ENCODE results near the gene DEFB123.
A peak's percentile ranks its signal among the peaks of the same experiment; 100 is the strongest.
"Not testable (repeated sequence)": the region's sequence is repeated elsewhere in the genome, so short reads cannot be mapped to it uniquely, and the experiment has no call there.

The DEFB123 gene

DNA sequence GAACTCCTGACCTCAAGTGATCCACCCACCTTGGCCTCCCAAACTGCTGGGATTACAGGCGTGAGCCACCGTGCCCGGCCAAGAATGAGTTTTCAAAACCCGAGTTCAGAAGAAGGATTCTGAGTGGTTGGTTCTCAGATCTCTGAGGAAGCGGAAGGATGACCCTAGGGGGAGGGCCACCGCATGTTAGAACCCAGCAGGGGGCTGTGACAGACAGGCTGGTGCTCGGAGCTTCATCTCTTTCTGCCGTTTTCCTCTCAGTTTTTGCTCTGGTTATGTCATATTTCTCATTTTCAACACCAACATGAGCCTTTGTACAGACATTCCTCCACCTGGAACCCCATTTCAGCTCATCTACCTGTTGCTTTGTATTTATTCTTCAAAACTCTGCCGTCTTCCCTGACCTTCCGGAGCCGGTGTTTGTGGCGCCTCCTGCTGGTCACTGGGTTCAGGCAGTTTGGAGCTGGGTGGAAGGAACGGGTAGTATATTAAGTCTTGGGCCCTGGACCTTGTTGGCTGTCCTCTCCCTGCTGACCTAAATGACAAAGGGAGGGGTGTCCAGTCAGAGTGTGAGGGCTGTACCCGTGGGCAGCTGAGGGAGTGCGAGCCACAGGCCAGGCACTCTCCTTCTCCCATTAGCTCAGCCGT lies at the start of gene DEFB123:
Gene DEFB123 (plus strand): TSS at position 621 of the 648 bp plus-strand sequence. CDS start 67 bp downstream, outside the sequence.
- DNase-seq = no peak

- no peak for DNase-seq
Observed at GRCh38 chr20:31392836-31393235, 47.6 kb upstream of the DEFB123 start.

DNA sequence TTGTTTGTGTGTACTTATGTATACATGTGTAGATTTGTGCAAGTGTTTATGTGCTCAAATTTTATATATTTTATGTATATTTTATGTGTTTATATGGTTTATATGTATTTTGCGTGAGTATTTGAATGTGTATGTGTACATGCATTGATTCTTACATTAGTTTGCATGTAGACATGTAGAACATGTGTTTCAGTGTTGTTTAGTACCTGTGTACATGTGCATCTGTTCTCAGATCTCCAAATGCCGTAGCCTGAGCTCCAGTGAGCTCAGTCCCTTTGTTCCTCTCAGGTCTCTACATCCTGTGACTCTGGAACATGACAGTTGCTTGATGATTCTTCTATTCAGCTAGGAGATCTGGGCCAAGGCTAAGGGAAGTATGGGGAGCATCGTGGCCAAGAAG lies 45.5 kb upstream of the DEFB123 start:
- no peak for DNase-seq

DNA sequence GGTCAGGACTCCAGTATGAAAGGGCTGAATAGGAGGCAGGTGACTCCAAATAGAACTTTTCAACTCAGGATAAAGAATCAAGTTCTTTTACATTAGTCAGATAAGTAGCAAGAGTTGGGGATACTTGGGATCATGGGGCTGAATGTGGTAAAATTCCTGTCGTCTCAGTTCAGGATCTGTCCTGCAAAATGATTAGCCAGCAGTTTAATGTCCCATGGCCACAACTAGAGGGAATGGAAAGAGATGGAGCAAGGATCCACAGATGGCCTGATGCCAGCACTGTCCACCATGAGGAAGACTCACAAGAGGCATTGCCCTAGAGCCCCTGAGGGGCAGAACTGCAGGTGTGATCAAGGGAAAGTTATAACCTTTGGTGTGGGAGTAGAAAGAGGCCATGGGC lies 36.5 kb upstream of the DEFB123 start:
- DNase-seq = no peak

DNA sequence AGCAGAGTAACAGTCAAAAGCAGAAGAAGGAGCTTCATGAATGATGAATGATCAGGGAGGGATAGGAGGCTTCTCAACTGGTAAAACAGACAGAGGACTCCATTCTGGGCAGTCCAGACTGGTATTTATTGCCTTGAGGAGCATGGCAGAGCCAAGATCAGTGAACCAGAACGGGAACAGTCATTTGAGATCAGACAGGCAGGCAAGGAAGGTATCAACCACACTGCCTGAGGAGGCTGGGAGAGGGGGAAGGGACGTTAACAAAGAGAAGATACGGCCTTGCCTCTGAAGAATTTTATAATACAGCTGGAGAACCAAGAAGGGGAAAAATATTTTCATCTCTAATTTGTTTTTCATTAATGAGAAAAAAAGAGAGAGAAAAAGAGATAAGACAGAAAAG lies 34.3 kb upstream of the DEFB123 start, which contains the start of gene DEFB121:
Gene DEFB121 (minus strand): TSS at position 101 of the 400 bp plus-strand sequence. CDS start 63 bp downstream, at position 38.
- DNase-seq = no peak

DNA sequence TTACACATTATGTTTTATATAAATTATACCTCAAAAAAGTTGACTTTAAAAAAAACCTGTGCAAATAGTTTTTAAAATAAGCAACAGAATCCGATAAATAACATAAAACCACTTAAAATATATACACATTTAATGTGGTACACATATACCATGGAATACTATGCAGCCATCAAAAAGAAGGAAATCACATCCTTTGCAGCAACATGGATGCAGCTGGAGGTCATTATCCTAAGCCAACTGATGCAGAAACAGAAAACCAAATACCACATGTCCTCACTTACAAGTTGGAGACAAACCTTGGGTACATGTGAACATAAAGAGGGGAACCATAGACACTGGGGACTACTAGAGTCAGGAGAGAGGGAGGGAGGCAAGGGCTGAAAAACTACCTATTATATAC lies 30.4 kb upstream of the DEFB123 start:
- DNase-seq = no peak

GRCh38 chr20:31414381-31414780 lies 26.1 kb upstream of the DEFB123 start:
- no peak for DNase-seq

DNA sequence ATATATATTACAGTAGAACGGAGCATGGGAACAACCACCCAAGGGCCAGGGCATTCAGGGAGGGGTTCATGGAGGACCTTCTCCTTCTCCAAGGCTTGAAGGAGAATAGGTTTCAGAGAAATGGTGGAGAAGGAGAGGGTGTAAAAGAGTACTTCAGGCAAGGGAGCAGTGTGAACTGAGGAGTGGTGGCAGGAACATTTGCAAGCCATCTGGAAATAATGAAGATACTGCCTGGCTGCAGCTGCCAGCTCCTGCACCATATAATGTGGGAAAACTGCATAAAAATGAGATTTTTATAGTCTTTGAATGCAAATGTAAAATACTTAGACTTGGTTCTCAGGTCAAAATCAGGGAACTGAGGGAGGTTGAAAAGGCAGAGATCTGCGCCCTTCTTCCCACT lies 24.8 kb upstream of the DEFB123 start:
- no peak for DNase-seq

DNA sequence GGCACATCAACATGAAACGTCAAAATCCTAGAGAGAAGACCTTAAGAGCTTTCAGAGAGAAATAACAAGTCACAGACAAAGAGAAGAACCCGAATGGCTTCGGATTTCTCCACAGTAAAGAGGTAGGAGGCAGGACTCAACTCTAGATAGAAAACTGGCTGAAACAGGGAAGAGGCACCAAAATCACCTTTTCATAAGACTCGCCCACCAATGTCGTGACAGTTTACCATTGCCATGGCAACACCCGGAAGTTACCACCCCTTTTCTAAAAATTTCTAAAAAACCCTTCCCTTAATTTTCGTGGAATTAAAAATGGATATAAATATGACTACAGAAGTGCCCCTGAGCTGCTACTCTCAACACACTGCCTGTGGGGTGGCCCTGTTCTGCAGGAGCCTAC lies 22.1 kb upstream of the DEFB123 start:
- no peak for DNase-seq

GRCh38 chr20:31425797-31426196 lies 14.6 kb upstream of the DEFB123 start:
- no peak for DNase-seq

DNA sequence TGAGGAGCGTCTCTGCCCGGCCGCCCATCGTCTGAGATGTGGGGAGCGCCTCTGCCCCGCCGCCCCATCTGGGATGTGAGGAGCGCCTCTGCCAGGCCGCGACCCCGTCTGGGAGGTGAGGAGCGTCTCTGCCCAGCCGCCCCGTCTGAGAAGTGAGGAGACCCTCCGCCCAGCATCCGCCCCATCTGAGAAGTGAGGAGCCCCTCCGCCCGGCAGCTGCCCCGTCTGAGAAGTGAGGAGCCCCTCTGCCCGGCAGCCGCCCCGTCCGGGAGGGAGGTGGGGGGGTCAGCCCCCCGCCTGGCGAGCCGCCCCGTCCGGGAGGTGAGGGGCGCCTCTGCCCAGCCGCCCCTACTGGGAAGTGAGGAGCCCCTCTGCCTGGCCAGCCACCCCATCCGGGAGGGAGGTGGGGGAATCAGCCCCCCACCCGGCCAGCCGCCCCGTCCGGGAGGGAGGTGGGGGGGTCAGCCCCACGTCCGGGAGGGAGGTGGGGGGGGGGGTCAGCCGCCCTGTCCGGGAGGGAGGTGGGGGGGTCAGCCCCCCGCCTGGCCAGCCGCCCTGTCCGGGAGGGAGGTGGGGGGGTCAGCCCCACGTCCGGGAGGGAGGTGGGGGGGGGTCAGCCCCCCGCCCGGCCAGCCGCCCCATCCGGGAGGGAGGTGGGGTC lies 13.4 kb upstream of the DEFB123 start:
- DNase-seq = not testable (repeated sequence)

DNA sequence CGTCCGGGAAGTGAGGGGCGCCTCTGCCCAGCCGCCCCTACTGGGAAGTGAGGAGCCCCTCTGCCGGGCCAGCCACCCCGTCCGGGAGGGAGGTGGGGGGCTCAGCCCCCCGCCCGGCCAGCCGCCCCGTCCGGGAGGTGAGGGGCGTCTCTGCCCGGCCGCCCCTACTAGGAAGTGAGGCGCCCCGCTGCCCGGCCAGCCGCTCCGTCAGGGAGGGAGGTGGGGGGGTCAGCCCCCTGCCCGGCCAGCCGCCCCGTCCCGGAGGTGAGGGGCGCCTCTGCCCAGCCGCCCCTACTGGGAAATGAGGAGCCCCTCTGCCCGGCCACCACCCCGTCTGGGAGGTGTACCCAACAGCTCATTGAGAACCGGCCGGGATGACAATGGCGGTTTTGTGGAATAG lies 12.9 kb upstream of the DEFB123 start:
- not testable (repeated sequence) for DNase-seq

GRCh38 chr20:31430568-31431115 lies 9.8 kb upstream of the DEFB123 start:
- no peak for DNase-seq

DNA sequence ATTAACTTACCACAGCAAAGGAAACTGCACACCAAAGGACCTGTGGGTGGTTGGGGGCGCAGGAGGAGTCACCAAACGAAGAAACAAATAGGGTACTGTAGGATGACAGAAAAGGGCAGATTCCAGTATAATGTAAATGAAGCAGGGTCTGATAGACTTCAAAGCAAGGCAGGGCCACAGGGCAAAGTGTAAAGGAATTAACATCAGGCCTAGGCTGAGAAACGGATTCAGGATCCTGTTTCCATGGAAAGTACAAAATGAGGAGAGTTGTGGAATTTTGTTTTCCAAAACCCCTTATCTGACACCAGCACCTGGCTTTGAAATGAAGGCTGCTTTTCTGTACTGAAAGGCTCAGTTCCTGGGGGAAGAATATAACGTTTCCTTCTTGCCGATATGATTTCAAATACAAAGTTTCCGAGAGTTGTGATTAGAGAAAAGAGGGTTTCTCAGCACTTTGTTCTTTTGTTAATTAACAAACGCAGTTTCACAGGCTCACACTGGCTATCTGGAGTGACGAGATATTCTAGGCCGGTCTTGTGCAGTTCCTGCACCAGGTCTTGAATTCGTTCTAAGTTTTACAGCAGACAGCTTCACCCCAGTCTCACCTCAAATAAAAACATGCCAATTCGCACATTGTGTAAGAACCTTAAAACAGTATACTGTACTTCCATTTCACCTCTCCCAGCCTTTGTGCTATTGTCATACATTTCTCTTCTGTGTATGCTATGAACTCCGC lies 5.8 kb downstream of the DEFB123 start:
- DNase-seq = no peak

DNA sequence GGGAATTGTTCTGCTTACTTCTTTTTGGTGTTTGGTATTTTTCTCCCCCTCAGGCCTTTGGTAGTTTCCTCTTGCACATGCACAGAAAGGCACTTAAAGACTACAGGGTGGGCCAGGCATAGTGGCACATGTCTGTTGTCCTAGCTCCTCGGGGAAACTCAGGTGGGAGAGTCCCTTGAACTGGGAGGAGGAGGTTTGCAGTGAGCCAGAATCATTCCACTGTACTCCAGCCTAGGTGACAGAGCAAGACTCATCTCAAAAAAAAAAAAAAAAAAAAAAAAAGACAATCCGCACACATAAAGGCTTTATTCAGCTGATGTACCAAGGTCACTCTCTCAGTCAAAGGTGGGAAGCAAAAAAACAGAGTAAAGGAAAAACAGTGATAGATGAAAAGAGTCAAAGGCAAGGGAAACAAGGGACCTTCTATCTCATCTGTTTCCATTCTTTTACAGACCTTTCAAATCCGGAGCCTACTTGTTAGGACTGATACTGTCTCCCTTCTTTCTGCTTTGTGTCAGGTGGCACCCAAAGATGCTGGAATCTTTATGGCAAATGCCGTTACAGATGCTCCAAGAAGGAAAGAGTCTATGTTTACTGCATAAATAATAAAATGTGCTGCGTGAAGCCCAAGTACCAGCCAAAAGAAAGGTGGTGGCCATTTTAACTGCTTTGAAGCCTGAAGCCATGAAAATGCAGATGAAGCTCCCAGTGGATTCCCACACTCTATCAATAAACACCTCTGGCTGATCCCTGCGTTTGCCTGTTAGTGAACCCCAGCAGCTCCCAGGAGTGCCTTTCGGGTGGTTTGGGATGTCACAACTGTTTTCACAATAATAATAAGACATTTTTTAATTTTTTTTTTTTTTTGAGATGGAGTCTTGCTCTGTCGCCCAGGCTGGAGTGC lies 9.3 kb downstream of the DEFB123 start:
- no peak for DNase-seq

GRCh38 chr20:31452575-31452974 lies 12.1 kb downstream of the DEFB123 start:
- DNase-seq = no peak

- DNase-seq = no peak
Observed at GRCh38 chr20:31454361-31454760, 13.9 kb downstream of the DEFB123 start.

- not testable (repeated sequence) for DNase-seq
Observed at GRCh38 chr20:31470946-31471345, 30.5 kb downstream of the DEFB123 start.

DNA sequence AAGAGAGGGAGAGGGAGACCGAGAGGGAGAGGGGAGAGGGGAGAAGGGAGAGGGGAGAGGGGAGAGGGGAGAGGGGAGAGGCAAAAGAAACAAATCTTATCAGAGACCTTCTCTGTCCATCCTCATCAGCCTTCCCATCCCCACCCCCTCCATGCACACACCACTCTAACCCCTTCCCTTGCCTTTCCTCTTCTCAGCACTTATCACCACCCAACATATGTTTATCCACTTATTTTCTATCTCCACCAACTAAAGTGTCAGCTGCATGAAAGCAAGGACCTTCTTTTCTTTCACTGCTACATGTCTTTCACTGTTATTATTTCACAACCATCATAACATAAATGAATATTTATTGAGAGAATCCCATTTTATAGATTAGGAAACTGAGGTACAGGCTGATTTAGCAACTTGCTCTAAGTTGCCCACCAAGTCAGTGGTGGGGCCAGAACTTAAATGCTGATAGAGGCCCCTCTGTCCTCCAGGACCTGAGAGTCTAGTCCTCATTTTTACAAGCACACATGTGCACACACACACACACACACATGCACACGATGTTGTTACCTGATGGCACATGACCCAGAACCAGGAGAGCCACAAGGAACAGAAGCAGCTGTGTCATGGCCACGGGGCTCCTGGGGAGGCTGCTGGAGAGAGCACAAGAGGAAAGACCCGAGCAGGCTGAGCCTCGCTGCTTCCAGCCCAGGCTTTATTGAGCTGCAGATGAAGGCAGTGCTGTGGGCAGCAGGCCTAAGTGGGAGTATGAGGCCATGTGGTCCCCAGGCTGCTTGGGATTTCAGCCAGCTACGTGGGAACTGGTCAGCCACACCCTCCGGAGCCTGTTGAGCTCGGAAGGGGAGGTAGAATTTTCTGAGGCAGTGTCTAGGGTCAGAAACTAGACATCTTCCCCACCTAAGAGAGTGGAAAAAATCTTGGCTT lies 32.2 kb downstream of the DEFB123 start:
- DNase-seq = no peak

DNA sequence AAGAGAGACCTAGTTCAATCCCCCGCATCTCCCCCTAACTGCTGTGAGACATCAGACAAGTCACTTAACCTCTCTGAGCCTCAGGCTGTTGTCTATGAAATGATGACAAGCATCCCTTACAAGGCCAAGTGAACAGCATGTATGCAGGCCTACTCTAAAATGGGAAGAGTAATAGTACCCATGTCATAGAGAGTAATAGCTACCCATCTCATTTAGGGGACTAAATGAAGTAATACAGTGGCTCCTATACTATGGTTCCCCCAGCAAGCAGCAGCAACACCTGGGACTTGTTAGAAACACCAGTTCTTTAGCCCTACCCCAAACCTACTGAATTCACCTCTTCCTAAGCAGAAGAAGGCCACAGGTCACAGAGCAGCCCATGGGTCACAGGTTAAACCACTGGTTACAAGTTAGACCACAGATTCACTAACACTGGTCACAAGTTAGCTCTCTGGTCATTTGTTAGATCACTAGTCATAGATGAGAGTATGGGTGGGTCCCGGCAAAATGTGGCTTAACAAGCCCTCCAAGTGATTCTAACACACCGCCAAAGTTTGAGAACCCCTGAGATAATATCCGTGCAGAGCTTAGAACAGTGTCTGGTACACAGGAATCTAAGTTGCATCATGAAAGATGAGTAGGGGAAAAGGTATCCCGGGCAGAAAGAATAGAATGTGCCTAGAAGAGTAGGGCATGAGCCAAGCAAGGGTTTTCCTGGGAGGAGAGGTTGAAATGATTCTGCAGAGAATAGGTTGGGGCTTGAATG lies 33.1 kb downstream of the DEFB123 start:
- no peak for DNase-seq

GRCh38 chr20:31474097-31474436 lies 33.6 kb downstream of the DEFB123 start:
- peak; percentile 72 for DNase-seq

All from inflammatory macrophage treated with lipopolysaccharide for 4 hours (primary cell).